Liver (tissue), 9 donors: ENCODE measurements around the gene CABLES1. TPM values are rescaled to one million over a fixed set of nuclear protein-coding genes. Genes with fewer than 3 reads are reported as not detected.

Source experiments
- DNase-seq: peaks from one replicate; pipeline ENCODE4 v3.0.0-alpha.2; 2017; ENCODE audit warnings: low spot score
- H3K27ac ChIP-seq, 2 donors: one replicate each; pipeline ENCODE4 v1.7.0; 2013; ENCODE audit warnings: inconsistent platforms in 2 of 2, low read length in 2 of 2, control low read depth in 1 of 2, low read depth in 1 of 2, mild to moderate bottlenecking in 1 of 2
- H3K27me3 ChIP-seq, 4 donors: one replicate each; pipeline versions ENCODE4 v1.6.1 to v1.7.0; 2013; ENCODE audit warnings: low read length in 3 of 4, inconsistent platforms in 1 of 4, mild to moderate bottlenecking in 1 of 4, moderate library complexity in 1 of 4; ENCODE audit not compliant: control insufficient read depth in 4 of 4, insufficient read depth in 4 of 4
- H3K36me3 ChIP-seq, 4 donors: one replicate each; pipeline versions ENCODE4 v1.6.1 to v1.7.0; 2013; ENCODE audit warnings: low read length in 3 of 4, mild to moderate bottlenecking in 3 of 4, low read depth in 1 of 4, moderate library complexity in 1 of 4; ENCODE audit not compliant: control insufficient read depth in 4 of 4, insufficient read depth in 3 of 4
- H3K4me1 ChIP-seq, 4 donors: one replicate each; pipeline versions ENCODE4 v1.6.1 to v1.7.0; 2013; ENCODE audit warnings: low read length in 3 of 4, mild to moderate bottlenecking in 3 of 4, moderate library complexity in 1 of 4; ENCODE audit not compliant: control insufficient read depth in 4 of 4, insufficient read depth in 4 of 4
- H3K4me3 ChIP-seq, 3 donors: one replicate each; pipeline versions ENCODE4 v1.6.1 to v1.7.0; 2013; ENCODE audit warnings: low read length in 3 of 3, control low read depth in 1 of 3, low read depth in 1 of 3, mild to moderate bottlenecking in 1 of 3
- H3K9ac ChIP-seq, 2 donors: one replicate each; pipeline ENCODE4 v1.7.0; 2013; ENCODE audit warnings: low read length in 2 of 2, mild to moderate bottlenecking in 2 of 2, moderate library complexity in 2 of 2, control low read depth in 1 of 2, low read depth in 1 of 2
- H3K9me3 ChIP-seq, 4 donors: one replicate each; pipeline versions ENCODE4 v1.6.1 to v1.7.0; 2013; ENCODE audit warnings: low read length in 3 of 4; ENCODE audit not compliant: control insufficient read depth in 4 of 4
- ATF3 ChIP-seq: IDR thresholded peaks from 2 replicates; pipeline ENCODE4 v1.6.1; 2016; ENCODE audit warnings: antibody characterized with exemption
- EGR1 ChIP-seq, 2 donors: IDR thresholded peaks; 2 replicates each; pipeline ENCODE4 v1.6.1; 2016 to 2018; ENCODE audit warnings: antibody characterized with exemption in 2 of 2, low read depth in 2 of 2
- FOXA2 ChIP-seq: IDR thresholded peaks from 2 replicates; pipeline ENCODE4 v1.6.1; 2016; ENCODE audit warnings: antibody characterized with exemption
- HNF4A ChIP-seq, 2 donors: conservative IDR thresholded peaks; 2 replicates each; pipeline ENCODE4 v1.6.1; 2016; ENCODE audit warnings: antibody characterized with exemption in 2 of 2, mild to moderate bottlenecking in 2 of 2
- HNF4G ChIP-seq: IDR thresholded peaks from 2 replicates; pipeline ENCODE4 v1.6.1; 2016; ENCODE audit warnings: antibody characterized with exemption
- JUND ChIP-seq, 2 donors: IDR thresholded peaks; 2 replicates each; pipeline ENCODE4 v1.6.1; 2016; ENCODE audit warnings: antibody characterized with exemption in 2 of 2
- MAX ChIP-seq: IDR thresholded peaks from 2 replicates; pipeline ENCODE4 v1.6.1; 2016; ENCODE audit warnings: antibody characterized with exemption
- SP1 ChIP-seq: IDR thresholded peaks from 2 replicates; pipeline ENCODE4 v1.6.1; 2018; ENCODE audit warnings: antibody characterized with exemption, mild to moderate bottlenecking
- ZBTB33 ChIP-seq: IDR thresholded peaks from 2 replicates; pipeline ENCODE4 v1.6.1; 2016; ENCODE audit warnings: antibody characterized with exemption
- WGBS: extraction: QIAGEN DNeasy Blood & Tissue Kit; methylation state at CpG from one replicate; pipeline ENCODE4 v1.1.7; 2013; 5-methylcytosine and 5-hydroxymethylcytosine counted together
- polyA plus RNA-seq, 2 donors: library from polyadenylated mRNA; stranded (reverse) in 1 of 2; unstranded in 1 of 2; fragments of 200-250 nt in 1 of 2; fragments of >200 nt in 1 of 2; fragmentation: Nextera tagmentation in 1 of 2; extraction: Ambion mirVana in 1 of 2; gene quantifications; one replicate each; pipeline versions ENCODE4 v1.2.1 to v1.2.3, GENCODE V29; 2013 to 2015
- total RNA-seq, 2 donors: library from RNA; depleted of rRNA; stranded (reverse); fragments of >200 nt; gene quantifications; one replicate each; pipeline ENCODE4 v1.2.3, GENCODE V29; 2014
- donor health status: healthy.
- donor health status: healthy.
- donor health status: healthy.
- donor health status: healthy.
- donor health status: healthy.

CABLES1 gene
- total and polyA plus RNA-seq, 4 donors: 3.3 to 8.9 (median 4.5) TPM

- peak overlapping the region; percentile 18 to 72 for H3K9ac ChIP-seq
- no peak for DNase-seq
- H3K9me3 ChIP-seq: no peaks in the 10 kb centered on the region
- no peaks in the 10 kb centered on the region for H3K27me3 ChIP-seq
- WGBS: 26% methylated on average over 7 of the region's 7 CpGs
- H3K36me3 ChIP-seq: peaks cover 0 to 2% (median 0%) of the 10 kb centered on the region in 4 donors
- H3K4me1 ChIP-seq: peaks cover 5 to 39% (median 26%) of the 10 kb centered on the region in 4 donors
- peak; percentile 48 to 79 for TF ChIP-seq HNF4A (conservative IDR thresholded peaks at IDR 0.05)
- peak; percentile 0 for TF ChIP-seq MAX
- no peak for TF ChIP-seq SP1
- peak overlapping the region in 1 of 3 donors; percentile 46 for H3K4me3 ChIP-seq
- H3K27ac ChIP-seq: peak overlapping the region; percentile 95 to 97
Measured at GRCh38 chr18:23238152-23238531, 102.9 kb downstream of the CABLES1 start.

GRCh38 chr18:23238651-23239349 is 103.5 kb downstream of the CABLES1 start:
- H3K9me3 ChIP-seq: no peaks in the 10 kb centered on the region
- peaks cover 5 to 39% (median 26%) of the 10 kb centered on the region in 4 donors for H3K4me1 ChIP-seq
- H3K27me3 ChIP-seq: no peaks in the 10 kb centered on the region
- H3K36me3 ChIP-seq: no peaks in the 10 kb centered on the region
- no peak overlapping the region for H3K4me3 ChIP-seq
- TF ChIP-seq SP1 (peak; percentile 6), ATF3 (no peak)
- H3K27ac ChIP-seq: peak overlapping the region; percentile 95 to 97
- no peak for DNase-seq
- 74% methylated on average over 12 of the region's 12 CpGs for WGBS
- peak overlapping the region; percentile 18 to 72 for H3K9ac ChIP-seq

GRCh38 chr18:23239350-23239692 is 104.0 kb downstream of the CABLES1 start:
- no peak for TF ChIP-seq FOXA2
- no peak for TF ChIP-seq EGR1 (IDR thresholded peaks at IDR 0.05; ENCODE audit: low read depth in 2 of 2)
- TF ChIP-seq HNF4G: no peak
- TF ChIP-seq SP1: no peak
- no peak for TF ChIP-seq ZBTB33
- no peak for TF ChIP-seq HNF4A (conservative IDR thresholded peaks at IDR 0.05)
- TF ChIP-seq ATF3: no peak
- TF ChIP-seq JUND (IDR thresholded peaks at IDR 0.05): no peak
- Histone ChIP-seq H3K27me3 (no peaks in the 10 kb centered on the region), H3K36me3 (no peaks in the 10 kb centered on the region), H3K9ac (no peak overlapping the region), H3K27ac (peak overlapping the region; percentile 95 to 97), H3K4me1 (peaks cover 5 to 39% (median 26%) of the 10 kb centered on the region in 4 donors), H3K4me3 (no peak overlapping the region), H3K9me3 (no peaks in the 10 kb centered on the region)
- no peak for DNase-seq
- WGBS: 80% methylated on average over 7 of the region's 7 CpGs
